HepG2 (cell line): ENCODE measurements around the gene PLSCR3. TPM values are rescaled to one million over a fixed set of nuclear protein-coding genes. Genes with fewer than 3 reads are reported as not detected.
A peak's percentile ranks its signal among the peaks of the same experiment; 100 is the strongest.
"Not testable (repeated sequence)": the region's sequence is repeated elsewhere in the genome, so short reads cannot be mapped to it uniquely, and the experiment has no call there.

ENCODE experiments used
- ATAC-seq: fragments of 200-7000 bp; cut with Tn5 transposase; 3 replicates; pipeline ENCODE4 v1.9.1; 2020; ENCODE audit warnings: mild to moderate bottlenecking, moderate library complexity
- BruUV-seq: library from RNA; stranded (reverse); fragments of 400-500 nt; replicated peaks from 2 replicates; lab custom pipeline; 2021; lab: Mats Ljungman, UMichigan
- CTCF ChIA-PET: fragments of 300-600 bp; formaldehyde crosslinking; extraction: SDS; loops from one replicate; lab custom pipeline; 2021; ENCODE audit warnings: low total read pairs, inconsistent platforms, low intra/inter-chr PET ratio; lab: Yijun Ruan, JAX
- POLR2A ChIA-PET: fragments of 350-600 bp; sonication (Branson Sonifier 250); formaldehyde crosslinking; loops from one replicate; lab custom pipeline; 2020; ENCODE audit warnings: antibody characterized with exemption, inconsistent platforms; lab: Yijun Ruan, JAX
- DNase-seq: peaks from one replicate; pipeline ENCODE4 v3.0.0-alpha.2; 2015; ENCODE audit warnings: low spot score
- FAIRE-seq: peaks from 3 replicates; lab custom pipeline; 2011; peaks lifted over from hg19 to GRCh38; lab: Jason Lieb, UNC
- H2AFZ ChIP-seq: one replicate; pipeline ENCODE4 v1.6.1; 2011; ENCODE audit warnings: low read length, inconsistent platforms
- H3K27ac ChIP-seq: fragments of 300-600 bp; 3 replicates; pipeline ENCODE4 v1.8.0; 2011; ENCODE audit warnings: mixed run types, mild to moderate bottlenecking, mixed read lengths, low read length, inconsistent platforms; ENCODE audit not compliant: insufficient read depth; ENCODE audit errors: extremely low read length
- H3K27me3 ChIP-seq, 2 experiments: fragments of 200-600 bp in 1 of 2; 2 replicates in 1 of 2; 3 replicates in 1 of 2; pipeline versions ENCODE4 v1.6.0 to v1.8.0; 2011; ENCODE audit warnings: low read length in 2 of 2, mild to moderate bottlenecking in 2 of 2, moderate library complexity in 2 of 2, inconsistent platforms in 1 of 2; ENCODE audit not compliant: insufficient read depth in 2 of 2, control insufficient read depth in 1 of 2
- H3K36me3 ChIP-seq, 2 experiments: fragments of 200-600 bp in 1 of 2; replicated peaks in 1 of 2; 2 replicates in 1 of 2; 3 replicates in 1 of 2; pipeline versions ENCODE4 v1.5.1 to v1.8.0; 2011; ENCODE audit warnings: low read length in 2 of 2, inconsistent platforms in 1 of 2; ENCODE audit not compliant: insufficient read depth in 2 of 2, control insufficient read depth in 1 of 2
- H3K4me1 ChIP-seq: 2 replicates; pipeline ENCODE4 v1.5.1; 2012; ENCODE audit warnings: low read length, inconsistent platforms; ENCODE audit not compliant: insufficient read depth
- H3K4me2 ChIP-seq: 2 replicates; pipeline ENCODE4 v1.6.0; 2011; ENCODE audit warnings: low read depth, low read length, inconsistent platforms
- H3K4me3 ChIP-seq, 3 experiments: fragments of 200-600 bp in 1 of 3; sonication (generic), shearing (Covaris generic) in 1 of 3; replicated peaks in 1 of 3; 2 replicates each; pipeline ENCODE4 v1.5.1; 2011 to 2016; ENCODE audit warnings: low read length in 3 of 3, inconsistent platforms in 2 of 3, low read depth in 2 of 3, mild to moderate bottlenecking in 2 of 3, control low read depth in 1 of 3, mixed read lengths in 1 of 3; ENCODE audit not compliant: insufficient read depth in 1 of 3
- H3K79me2 ChIP-seq: one replicate; pipeline ENCODE4 v1.6.1; 2011; ENCODE audit warnings: low read length, inconsistent platforms; ENCODE audit not compliant: insufficient read depth
- H3K9ac ChIP-seq: 2 replicates; pipeline ENCODE4 v1.6.0; 2011; ENCODE audit warnings: mild to moderate bottlenecking, low read depth, low read length, inconsistent platforms; ENCODE audit not compliant: insufficient read depth
- H3K9me3 ChIP-seq: 2 replicates; pipeline ENCODE4 v1.5.1; 2012; ENCODE audit warnings: mild to moderate bottlenecking, low read length
- H4K20me1 ChIP-seq: 2 replicates; pipeline ENCODE4 v1.6.0; 2011; ENCODE audit warnings: inconsistent platforms, mild to moderate bottlenecking, low read length, moderate library complexity; ENCODE audit not compliant: insufficient read depth
- GABPA ChIP-seq, 2 experiments: IDR thresholded peaks; 2 replicates each; pipeline ENCODE4 v1.6.1; 2011 to 2016; ENCODE audit warnings: low read depth in 2 of 2, low read length in 1 of 2, missing biosample characterization in 1 of 2, missing genetic modification characterization in 1 of 2
- IRF1 ChIP-seq: sonication (generic); formaldehyde crosslinking; IDR thresholded peaks from 2 replicates; pipeline ENCODE4 v1.4.0; 2020; ENCODE audit warnings: low read depth, mild to moderate bottlenecking, missing genetic modification reagents
- KLF12 ChIP-seq: sonication (generic); formaldehyde crosslinking; IDR thresholded peaks from 2 replicates; pipeline ENCODE4 v1.4.0; 2020; ENCODE audit warnings: missing genetic modification reagents, borderline replicate concordance
- NFKB2 ChIP-seq: sonication (generic); formaldehyde crosslinking; IDR thresholded peaks from 2 replicates; pipeline ENCODE4 v1.4.0; 2020; ENCODE audit warnings: missing genetic modification reagents, borderline replicate concordance
- NFKBIZ ChIP-seq: IDR thresholded peaks from 2 replicates; pipeline ENCODE4 v1.6.1; 2018; ENCODE audit warnings: missing genetic modification reagents, missing compliant biosample characterization
- NR2F6 ChIP-seq, 2 experiments: IDR thresholded peaks; 2 replicates each; pipeline ENCODE4 v1.6.1; 2016; ENCODE audit warnings: antibody characterized with exemption in 1 of 2, mild to moderate bottlenecking in 1 of 2
- PHF21A ChIP-seq: sonication (generic); formaldehyde crosslinking; IDR thresholded peaks from 2 replicates; pipeline ENCODE4 v1.5.0; 2020; ENCODE audit warnings: mild to moderate bottlenecking, missing genetic modification reagents
- REXO4 ChIP-seq: sonication (generic); formaldehyde crosslinking; IDR thresholded peaks from 2 replicates; pipeline ENCODE4 v1.8.0; 2022; ENCODE audit warnings: missing genetic modification reagents, mild to moderate bottlenecking, borderline replicate concordance
- SIX4 ChIP-seq: sonication (generic); formaldehyde crosslinking; IDR thresholded peaks from 2 replicates; pipeline ENCODE4 v1.4.0; 2020; ENCODE audit warnings: missing genetic modification reagents
- SMC3 ChIP-seq: IDR thresholded peaks from 2 replicates; pipeline ENCODE4 v1.6.1; 2011; ENCODE audit warnings: low read length, improper control_type of control experiment
- SP2 ChIP-seq: sonication (generic); formaldehyde crosslinking; IDR thresholded peaks from 2 replicates; pipeline ENCODE4 v1.5.1; 2020; ENCODE audit warnings: mild to moderate bottlenecking, missing genetic modification reagents
- XRCC5 ChIP-seq: fragments of 200-400 bp; formaldehyde crosslinking; optimal IDR thresholded peaks from 2 replicates; pipeline ENCODE3; 2017; ENCODE audit warnings: mild to moderate bottlenecking, low read length
- ZFP37 ChIP-seq: sonication (generic); formaldehyde crosslinking; IDR thresholded peaks from 2 replicates; pipeline ENCODE4 v1.4.0; 2020; ENCODE audit warnings: missing genetic modification reagents, borderline replicate concordance
- ZNF367 ChIP-seq: sonication (generic); formaldehyde crosslinking; IDR thresholded peaks from 2 replicates; pipeline ENCODE4 v1.4.0; 2020; ENCODE audit warnings: missing genetic modification reagents, borderline replicate concordance
- ZNF430 ChIP-seq: sonication (generic); formaldehyde crosslinking; IDR thresholded peaks from 2 replicates; pipeline ENCODE4 v1.9.0; 2021; ENCODE audit warnings: mild to moderate bottlenecking, missing genetic modification reagents
- ZNF841 ChIP-seq: sonication (generic); formaldehyde crosslinking; IDR thresholded peaks from 2 replicates; pipeline ENCODE4 v1.8.1; 2023; ENCODE audit warnings: missing genetic modification reagents, borderline replicate concordance
- WGBS: methylation state at CpG from one replicate; pipeline ENCODE4 v1.1.6; 2017; ENCODE audit warnings: low lambda C conversion rate; 5-methylcytosine and 5-hydroxymethylcytosine counted together
- in situ Hi-C: cut with HindIII; loops from 2 replicates; pipeline ENCODE4 v1.10.0; 2017; ENCODE audit warnings: low pct_unique_long_range_greater_than_20kb; ENCODE audit not compliant: extremely low pct_ligation_motif_present
- intact Hi-C: fragments of 100-400 bp; cut with micrococcal nuclease; formaldehyde crosslinking; loops from one replicate; pipeline ENCODE4 v1.10.0; 2022; ENCODE audit not compliant: unreplicated experiment
- polyA plus RNA-seq, 8 experiments: library from polyadenylated mRNA; depleted of rRNA in 3 of 8; stranded (reverse) in 7 of 8; unstranded in 1 of 8; fragments of >200 nt; fragmentation: Illumina TruSeq in 4 of 8; extraction: Trizol in 4 of 8; gene quantifications; 2 replicates each; pipeline versions ENCODE4 v1.2.1 to v1.2.3, GENCODE V29; 2011 to 2016; ENCODE audit warnings: low read depth in 4 of 8, missing spikeins in 1 of 8, mixed read lengths in 1 of 8; ENCODE audit not compliant: insufficient read depth in 1 of 8
- total RNA-seq, 5 experiments: library from RNA; depleted of rRNA; stranded (reverse); fragments of >200 nt; fragmentation: Illumina TruSeq; extraction: Trizol; gene quantifications; 2 replicates each; pipeline ENCODE4 v1.2.3, GENCODE V29; 2016; ENCODE audit warnings: low read depth in 1 of 5

The PLSCR3 gene
- total and polyA plus RNA-seq, 2 of the 13 experiments (the other 11 are each of a cell fraction or from before 2014, with no cell fraction given), result 5.6 to 6.2 TPM

GRCh38 chr17:7369825-7370224 is 24.5 kb downstream of the PLSCR3 start:
- peaks cover 10% of the 10 kb centered on the region for H3K4me1 ChIP-seq
- in situ Hi-C loops (no loop called here), intact Hi-C loops (no loop called here)
- ChIA-PET POLR2A (interaction anchor here (1.1 to 1.6 kb wide), 3 partner anchors 10 to 76 kb away, joined by 3 to 8 read pairs (median 3); partner anchors contain the start of gene TMEM256), CTCF (no interaction called here)
- H4K20me1 ChIP-seq, result no peaks in the 10 kb centered on the region
- TF ChIP-seq XRCC5, result no peak
- no peak for TF ChIP-seq KLF12
- TF ChIP-seq NFKB2, result no peak
- no peak for TF ChIP-seq SP2
- TF ChIP-seq ZNF367 (CRISPR knock-in tag), result no peak
- no peak for TF ChIP-seq SMC3
- no peak for TF ChIP-seq PHF21A (CRISPR knock-in tag)
- no peak for TF ChIP-seq SIX4
- TF ChIP-seq NFKBIZ, result no peak
- no peak for TF ChIP-seq NR2F6 (IDR thresholded peaks at IDR 0.05)
- TF ChIP-seq NR2F6 (CRISPR knock-in tag; IDR thresholded peaks at IDR 0.05), result no peak
- no peak for TF ChIP-seq GABPA (IDR thresholded peaks at IDR 0.05; ENCODE audit: low read depth, low read length)
- TF ChIP-seq GABPA (CRISPR knock-in tag; IDR thresholded peaks at IDR 0.05; ENCODE audit: low read depth), result no peak
- no peak for TF ChIP-seq REXO4 (CRISPR knock-in tag)
- no peak for TF ChIP-seq ZNF841 (CRISPR knock-in tag)
- TF ChIP-seq IRF1, result no peak
- no peak for TF ChIP-seq ZNF430
- no peak for TF ChIP-seq ZFP37 (CRISPR knock-in tag)
- H3K27me3 ChIP-seq, result peaks cover 0 to 14% of the 10 kb centered on the region in 2 experiments; a peak in 3 of 5 replicates
- H3K27ac ChIP-seq, result no peak overlapping the region
- DNase-seq (no peak), FAIRE-seq (no peak), ATAC-seq (peak; percentile 60; the same call in 2 of the 3 replicates)
- H3K36me3 ChIP-seq, result no peaks in the 10 kb centered on the region
- no peaks in the 10 kb centered on the region for H3K79me2 ChIP-seq
- H3K4me2 ChIP-seq, result no peak overlapping the region
- no peaks in the 10 kb centered on the region for H3K9me3 ChIP-seq
- no TSS peak for BruUV-seq
- H2AFZ ChIP-seq, result no peak overlapping the region
- H3K4me3 ChIP-seq, result no peak overlapping the region
- H3K9ac ChIP-seq, result no peak overlapping the region
- WGBS, result 1% methylated on average over 5 of the region's 5 CpGs

GRCh38 chr17:7368599-7368994 is 25.7 kb downstream of the PLSCR3 start:
- Histone ChIP-seq H3K27me3 (peaks cover 0 to 14% of the 10 kb centered on the region in 2 experiments; a peak in 3 of 5 replicates), H3K4me1 (peaks cover 14% of the 10 kb centered on the region)
- in situ Hi-C loops, CTCF ChIA-PET, DNase-seq, H3K9me3 ChIP-seq, FAIRE-seq, H3K4me3 ChIP-seq, ATAC-seq, H3K9ac ChIP-seq, H3K4me2 ChIP-seq, H2AFZ ChIP-seq, BruUV-seq, intact Hi-C loops, H3K27ac ChIP-seq, H4K20me1 ChIP-seq, H3K36me3 ChIP-seq, H3K79me2 ChIP-seq: not testable (repeated sequence)
- POLR2A ChIA-PET, result interaction anchor here (1.2 kb wide), 1 partner anchor 35 kb away, joined by 3 read pairs; the partner anchor contains the start of gene TMEM256
- WGBS, result 76% methylated on average over 5 of the region's 5 CpGs
